NCI-H526 treated with DMSO at 0.1 percent for 48 hours (cell line): Measurements from ENCODE around the gene LZTS2.
"Not testable (repeated sequence)": the region's sequence is repeated elsewhere in the genome, so short reads cannot be mapped to it uniquely, and the experiment has no call there.

ENCODE experiments used
- DNase-seq: peaks from one replicate; lab custom pipeline; 2025; lab: John Stamatoyannopoulos, UW

Gene LZTS2

GRCh38 chr10:101033276-101033675 lies 33.7 kb downstream of the LZTS2 start:
- no peak for DNase-seq

DNA sequence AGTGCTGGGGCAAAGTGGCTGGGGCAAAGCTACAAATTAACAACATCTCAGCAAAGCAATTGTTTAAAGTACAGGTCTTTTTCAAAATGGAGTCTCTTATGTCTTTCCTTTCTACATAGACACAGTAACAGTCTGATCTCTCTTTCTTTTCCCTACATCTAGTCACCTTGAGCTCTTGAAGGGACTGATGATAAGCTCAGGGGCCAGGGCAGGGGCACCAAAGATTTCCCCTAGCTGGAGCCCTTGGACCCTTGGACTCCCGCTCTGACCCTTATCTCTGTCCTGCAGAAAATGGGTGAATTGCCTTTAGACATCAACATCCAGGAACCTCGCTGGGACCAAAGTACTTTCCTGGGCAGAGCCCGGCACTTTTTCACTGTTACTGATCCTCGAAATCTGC lies 34.8 kb downstream of the LZTS2 start:
- not testable (repeated sequence) for DNase-seq

- DNase-seq: no peak
Measured at GRCh38 chr10:101035314-101035713, 35.7 kb downstream of the LZTS2 start.

DNA sequence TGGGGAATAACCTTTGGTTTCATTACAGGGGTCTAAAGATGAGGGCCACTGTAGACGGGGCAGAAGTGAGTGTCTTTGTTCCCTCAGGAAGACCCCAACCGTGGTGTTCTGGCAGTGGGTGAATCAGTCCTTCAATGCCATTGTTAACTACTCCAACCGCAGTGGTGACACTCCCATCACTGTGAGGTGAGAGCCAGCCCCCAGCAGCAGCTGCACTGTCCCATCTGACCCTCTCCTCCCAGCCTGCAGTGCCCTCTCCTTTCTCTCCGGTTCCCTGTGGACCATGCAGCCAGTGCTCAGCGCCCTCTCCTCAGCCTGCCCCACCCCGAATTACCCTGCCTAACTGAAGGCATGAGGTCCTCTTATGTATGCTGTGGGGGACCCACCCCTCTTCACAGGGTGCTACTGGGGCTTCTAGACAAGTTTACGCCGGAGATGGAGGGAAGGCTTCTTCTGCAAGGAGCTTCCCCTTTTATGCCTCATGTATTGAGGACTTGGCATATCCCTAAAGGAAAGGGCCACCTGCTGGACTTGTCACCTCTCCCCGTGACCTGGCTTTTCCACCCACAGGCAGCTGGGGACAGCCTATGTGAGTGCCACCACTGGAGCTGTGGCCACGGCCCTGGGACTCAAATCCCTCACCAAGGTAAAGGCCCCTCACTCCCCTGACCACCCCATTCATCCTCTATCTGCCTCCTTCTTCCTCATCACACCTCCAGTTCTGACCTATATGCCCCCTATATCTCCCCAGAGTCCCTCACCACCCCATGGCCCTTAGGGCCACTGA lies 36.5 kb downstream of the LZTS2 start:
- DNase-seq: no peak

DNA sequence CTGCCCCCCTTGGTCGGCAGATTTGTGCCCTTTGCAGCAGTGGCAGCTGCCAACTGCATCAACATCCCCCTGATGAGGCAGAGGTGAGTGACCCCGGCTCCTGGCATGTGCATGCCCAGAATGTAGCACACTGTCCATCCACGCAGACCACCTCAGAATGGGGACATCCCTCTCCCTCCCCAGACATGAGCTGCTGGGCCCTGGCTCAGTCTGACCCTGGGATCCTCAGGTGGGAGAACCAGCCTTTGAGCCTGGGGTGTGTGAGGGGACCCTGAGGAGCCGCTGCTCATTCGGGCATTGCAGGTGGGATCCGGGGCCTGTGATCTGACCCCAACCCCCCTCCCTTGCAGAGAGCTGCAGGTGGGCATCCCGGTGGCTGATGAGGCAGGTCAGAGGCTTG lies 37.1 kb downstream of the LZTS2 start:
- no peak for DNase-seq

- DNase-seq: no peak
Measured at GRCh38 chr10:101038484-101038883, 38.9 kb downstream of the LZTS2 start.

- DNase-seq: no peak
Measured at GRCh38 chr10:101040061-101040460, 40.5 kb downstream of the LZTS2 start.

GRCh38 chr10:101040851-101041250 lies 41.2 kb downstream of the LZTS2 start:
- no peak for DNase-seq

DNA sequence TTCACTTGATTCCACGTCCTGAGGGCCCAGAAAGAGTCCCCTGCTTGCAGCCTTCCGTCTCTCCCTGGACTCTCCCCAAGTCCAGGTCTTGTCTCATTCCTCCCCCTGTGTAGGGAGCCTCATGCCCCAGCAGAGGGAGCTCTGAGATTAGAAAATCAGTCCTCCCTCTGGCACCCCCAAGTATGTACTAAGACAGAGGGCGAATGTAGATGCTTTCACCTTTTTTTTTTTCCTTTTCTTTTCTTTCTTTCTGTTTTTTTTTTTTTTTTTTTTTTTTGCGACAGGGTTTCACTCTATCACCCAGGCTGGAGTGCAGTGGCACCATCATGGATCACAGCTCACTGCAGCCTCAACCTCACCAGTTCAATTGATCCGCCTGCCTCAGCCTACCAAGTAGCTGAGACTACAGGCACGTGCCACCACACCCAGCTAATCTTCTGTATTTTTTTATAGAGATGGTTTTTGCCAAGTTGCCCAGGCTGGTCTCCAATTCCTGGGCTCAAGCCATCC lies 41.7 kb downstream of the LZTS2 start:
- peak; percentile 40 for DNase-seq

GRCh38 chr10:101042118-101042517 lies 42.5 kb downstream of the LZTS2 start:
- no peak for DNase-seq

GRCh38 chr10:101042667-101043362 lies 43.2 kb downstream of the LZTS2 start:
- DNase-seq: peak; percentile 83

DNA sequence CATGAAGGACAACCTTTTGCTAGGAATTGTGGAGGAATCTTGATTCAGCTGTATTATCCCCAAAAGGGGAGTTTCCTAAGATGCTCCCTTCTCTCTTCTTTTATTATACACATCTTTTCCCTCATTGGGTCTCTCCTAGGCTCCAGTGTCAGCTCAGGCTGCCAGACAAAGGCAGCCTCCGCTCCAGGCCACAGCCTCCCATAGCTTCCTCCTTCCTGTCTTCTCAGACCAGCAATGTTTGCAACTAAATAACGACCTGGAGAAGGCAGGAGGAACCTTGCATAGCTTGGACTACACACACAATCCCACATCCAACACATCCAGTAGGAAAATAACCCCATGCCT lies 43.7 kb downstream of the LZTS2 start:
- DNase-seq: no peak

- DNase-seq: no peak
Measured at GRCh38 chr10:101044117-101044516, 44.5 kb downstream of the LZTS2 start.

GRCh38 chr10:101046332-101047238 lies 47.0 kb downstream of the LZTS2 start:
- peak; percentile 28 for DNase-seq

GRCh38 chr10:101047268-101047667 lies 47.7 kb downstream of the LZTS2 start:
- DNase-seq: no peak

- peak; percentile 58 for DNase-seq
Measured at GRCh38 chr10:101047961-101048892, 48.6 kb downstream of the LZTS2 start.

- DNase-seq: peak; percentile 30
Measured at GRCh38 chr10:101050208-101051069, 50.8 kb downstream of the LZTS2 start.

GRCh38 chr10:101052285-101052684 lies 52.7 kb downstream of the LZTS2 start:
- DNase-seq: no peak

DNA sequence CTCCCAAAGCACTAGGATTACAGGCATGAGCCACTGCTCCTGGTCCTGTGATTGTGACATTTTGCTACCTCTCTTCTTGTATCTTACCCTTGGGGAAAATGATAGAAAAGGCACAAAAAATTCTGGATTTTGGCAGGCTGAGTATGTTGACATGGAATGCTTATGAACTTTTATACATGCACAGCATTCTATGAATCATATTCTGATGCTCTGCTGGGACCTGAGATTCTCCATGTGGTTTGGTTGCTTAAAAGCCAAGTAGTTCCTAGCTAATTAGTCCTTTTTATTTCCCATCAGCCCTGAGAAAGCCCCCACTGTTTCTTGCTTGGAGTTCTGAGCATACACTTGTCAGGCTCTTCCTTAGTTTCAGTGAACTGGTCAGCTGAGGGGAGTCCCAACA lies 53.9 kb downstream of the LZTS2 start:
- DNase-seq: no peak

DNA sequence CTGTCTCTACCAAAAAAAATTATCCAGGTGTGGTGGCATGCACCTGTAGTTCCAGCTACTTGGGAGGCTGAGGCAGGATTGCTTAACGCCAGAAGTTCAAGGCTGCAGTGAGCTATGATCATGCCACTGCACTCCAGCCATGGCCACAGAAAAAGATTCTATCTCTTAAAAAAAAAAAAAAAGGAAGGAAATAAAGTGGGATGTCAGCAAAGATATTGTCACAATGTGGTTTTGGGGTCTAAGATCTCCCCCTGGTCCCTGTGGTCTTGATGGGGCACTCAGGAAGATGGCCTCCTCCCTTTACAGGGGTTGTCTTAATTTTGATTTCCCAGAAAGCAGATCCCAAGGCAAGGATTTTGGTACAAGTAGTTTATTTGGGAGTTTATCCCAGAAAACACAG lies 54.7 kb downstream of the LZTS2 start:
- DNase-seq: no peak
